Transverse colon (tissue), 4 donors: ENCODE measurements around the gene TBCD. TPM values are rescaled to one million over a fixed set of nuclear protein-coding genes. Genes with fewer than 3 reads are reported as not detected.
"Not testable (repeated sequence)": the region's sequence is repeated elsewhere in the genome, so short reads cannot be mapped to it uniquely, and the experiment has no call there.

ENCODE experiments used
- DNase-seq: peaks from one replicate; pipeline ENCODE4 v3.0.0-alpha.2; 2019
- H3K27ac ChIP-seq, 4 donors: fragments of 200-600 bp; sonication (generic); 2 replicates each; pipeline ENCODE4 v1.5.1; 2016 to 2018; ENCODE audit warnings: inconsistent platforms in 4 of 4
- H3K27me3 ChIP-seq: fragments of 200-600 bp; sonication (generic); 2 replicates; pipeline ENCODE4 v1.5.1; 2017; ENCODE audit warnings: inconsistent platforms
- H3K36me3 ChIP-seq, 4 donors: fragments of 200-600 bp; sonication (generic); 2 replicates each; pipeline ENCODE4 v1.5.1; 2017 to 2019; ENCODE audit warnings: inconsistent platforms in 4 of 4
- H3K4me1 ChIP-seq, 4 donors: fragments of 200-600 bp; sonication (generic); 2 replicates each; pipeline ENCODE4 v1.5.1; 2017 to 2020; ENCODE audit warnings: inconsistent platforms in 4 of 4
- H3K4me3 ChIP-seq, 4 donors: fragments of 200-600 bp; sonication (generic); 1 replicate in 1 of 4; 2 replicates in 3 of 4; pipeline versions ENCODE4 v1.5.1 to v1.6.1; 2017 to 2019; ENCODE audit warnings: inconsistent platforms in 4 of 4
- H3K9me3 ChIP-seq, 2 donors: fragments of 200-600 bp; sonication (generic); 2 replicates each; pipeline ENCODE4 v1.5.1; 2017 to 2019; ENCODE audit warnings: inconsistent platforms in 2 of 2
- CTCF ChIP-seq, 5 experiments: fragments of 200-600 bp in 3 of 5; fragments of 450-650 bp in 2 of 5; sonication (generic) in 3 of 5; IDR thresholded peaks; 1 replicate in 2 of 5; 2 replicates in 3 of 5; pipeline ENCODE4 v1.5.1; 2016 to 2017; ENCODE audit warnings: antibody characterized with exemption in 5 of 5, inconsistent platforms in 3 of 5, mild to moderate bottlenecking in 2 of 5, moderate library complexity in 1 of 5
- EP300 ChIP-seq: sonication (generic); formaldehyde crosslinking; IDR thresholded peaks from one replicate; pipeline ENCODE4 v1.6.1; 2017; ENCODE audit warnings: antibody characterized with exemption, low read depth
- POLR2A ChIP-seq: fragments of 450-650 bp; IDR thresholded peaks from one replicate; pipeline ENCODE4 v1.6.1; 2016; ENCODE audit warnings: antibody characterized with exemption, mild to moderate bottlenecking, moderate library complexity
- POLR2AphosphoS5 ChIP-seq, 3 donors: sonication (generic); formaldehyde crosslinking; IDR thresholded peaks; one replicate each; pipeline ENCODE4 v1.6.1; 2016; ENCODE audit warnings: antibody characterized with exemption in 3 of 3
- WGBS, 2 donors: methylation state at CpG; one replicate each; pipeline ENCODE4 v1.1.5; 2018; ENCODE audit warnings: low coverage in 1 of 2; 5-methylcytosine and 5-hydroxymethylcytosine counted together
- in situ Hi-C, 4 donors: fragments of 200-750 bp; cut with MboI; loops; one replicate each; pipeline versions ENCODE4 v1.15.0 to v1.15.1; 2017; ENCODE audit warnings: low sequenced_read_pairs in 3 of 4, low pct_ligation_motif_present in 1 of 4, low pct_unique_long_range_greater_than_20kb in 1 of 4
- intact Hi-C: fragments of 100-400 bp; cut with DNase I; formaldehyde crosslinking; loops from one replicate; pipeline ENCODE4 v1.15.1; 2023; ENCODE audit warnings: low total_unique reads
- total RNA-seq, 4 donors: library from RNA; depleted of rRNA; stranded (reverse); fragments of >200 nt; gene quantifications; one replicate each; pipeline ENCODE4 v1.1.0, GENCODE V29; 2016

TBCD gene
- total RNA-seq, 4 donors from 2014 or later, result 38.6 to 104 (median 39.8) TPM

GRCh38 chr17:82775001-82775823 is 23.3 kb downstream of the TBCD start:
- TF ChIP-seq POLR2AphosphoS5 (IDR thresholded peaks at IDR 0.05) (no peak), POLR2A (no peak), EP300 (no peak), CTCF (IDR thresholded peaks at IDR 0.05) (peak; percentile 84 to 94 (median 89))
- in situ Hi-C loops (no loop called here), intact Hi-C loops (loop anchor here (10.0 kb wide), 1 partner anchor 110 kb away; no protein-coding TSS in a partner anchor)
- H3K27me3 ChIP-seq, result no peaks in the 10 kb centered on the region
- DNase-seq, result peak; percentile 76
- no peak overlapping the region for H3K27ac ChIP-seq
- peaks cover 7 to 22% (median 9%) of the 10 kb centered on the region in 4 donors for H3K4me1 ChIP-seq
- no peaks in the 10 kb centered on the region for H3K36me3 ChIP-seq
- 36% methylated on average over 32 of the region's 34 CpGs; no CpG with 5 or more reads in 1 of the 2 donors for WGBS, 2 donors
- H3K4me3 ChIP-seq, result peak overlapping the region in 1 of 4 donors; percentile 27
- no peaks in the 10 kb centered on the region for H3K9me3 ChIP-seq

- TF ChIP-seq CTCF (IDR thresholded peaks at IDR 0.05), result no peak
- TF ChIP-seq POLR2AphosphoS5 (IDR thresholded peaks at IDR 0.05), result no peak
- no peak for TF ChIP-seq EP300
- no peak for TF ChIP-seq POLR2A
- 90 to 93% methylated on average over 2 to 13 of the region's 13 CpGs for WGBS, 2 donors
- DNase-seq, result no peak
- Histone ChIP-seq H3K9me3 (no peaks in the 10 kb centered on the region), H3K27me3 (no peaks in the 10 kb centered on the region), H3K36me3 (no peaks in the 10 kb centered on the region), H3K4me1 (peaks cover 7 to 22% (median 9%) of the 10 kb centered on the region in 4 donors), H3K4me3 (no peak overlapping the region), H3K27ac (no peak overlapping the region)
- in situ Hi-C loops (no loop called here), intact Hi-C loops (loop anchor here (10.0 kb wide), 1 partner anchor 112 kb away; no protein-coding TSS in a partner anchor)
Observed at GRCh38 chr17:82776454-82776853, 24.6 kb downstream of the TBCD start.

DNA sequence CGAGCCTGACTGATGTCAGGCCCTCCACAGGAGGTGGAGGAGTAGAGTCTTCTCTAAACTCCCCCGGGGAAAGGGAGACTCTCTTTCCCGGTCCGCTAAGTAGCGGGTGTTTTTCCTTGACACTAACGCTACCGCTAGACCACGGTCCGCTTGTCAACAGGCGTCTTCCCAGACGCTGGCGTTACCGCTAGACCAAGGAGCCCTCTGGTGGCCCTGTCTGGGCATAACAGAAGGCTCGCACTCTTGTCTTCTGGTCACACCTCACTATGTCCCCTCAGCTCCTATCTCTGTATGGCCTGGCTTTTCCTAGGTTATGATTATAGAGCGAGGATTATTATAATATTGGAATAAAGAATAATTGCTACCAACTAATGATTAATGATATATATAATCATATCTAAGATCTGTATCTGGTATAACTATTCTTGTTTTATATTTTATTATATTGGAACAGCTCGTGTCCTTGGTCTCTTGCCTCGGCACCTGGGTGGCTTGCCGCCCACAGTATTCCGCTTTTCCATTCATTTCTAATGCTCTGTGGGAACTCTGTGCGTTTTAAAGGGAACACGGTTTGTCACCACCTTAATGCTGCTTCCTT is 26.0 kb downstream of the TBCD start:
- DNase-seq, H3K4me3 ChIP-seq, in situ Hi-C loops, H3K27ac ChIP-seq, H3K36me3 ChIP-seq, H3K27me3 ChIP-seq, H3K9me3 ChIP-seq: not testable (repeated sequence)
- 76 to 80% methylated on average over 17 to 21 of the region's 21 CpGs for WGBS, 2 donors
- peaks cover 3 to 17% (median 5%) of the 10 kb centered on the region in 4 donors for H3K4me1 ChIP-seq
- intact Hi-C loops, result loop anchor here (10.0 kb wide), 1 partner anchor 113 kb away; no protein-coding TSS in a partner anchor
- TF ChIP-seq CTCF (IDR thresholded peaks at IDR 0.05), result peak; percentile 25 to 37 (median 30)

GRCh38 chr17:82779541-82779940 is 27.7 kb downstream of the TBCD start:
- Histone ChIP-seq H3K4me3 (no peak overlapping the region), H3K9me3 (no peaks in the 10 kb centered on the region), H3K27me3 (no peaks in the 10 kb centered on the region), H3K36me3 (no peaks in the 10 kb centered on the region), H3K27ac (no peak overlapping the region), H3K4me1 (peaks cover 3 to 17% (median 5%) of the 10 kb centered on the region in 4 donors)
- in situ Hi-C loops (no loop called here), intact Hi-C loops (loop anchor here (10.0 kb wide), 1 partner anchor 115 kb away; no protein-coding TSS in a partner anchor)
- TF ChIP-seq EP300 (no peak), POLR2A (no peak), CTCF (IDR thresholded peaks at IDR 0.05) (no peak), POLR2AphosphoS5 (IDR thresholded peaks at IDR 0.05) (no peak)
- no peak for DNase-seq
- WGBS, 2 donors, result 95% methylated on average over 23 of the region's 23 CpGs; no CpG with 5 or more reads in 1 of the 2 donors
